Endothelial cell (in vitro differentiated cells): ENCODE measurements around the gene GSG1L2. TPM values are rescaled to one million over a fixed set of nuclear protein-coding genes. Genes with fewer than 3 reads are reported as not detected.

ENCODE experiments used
- DNase-seq: peaks from one replicate; pipeline ENCODE4 v3.0.0; 2021; ENCODE audit warnings: low spot score
- H3K27ac Mint-ChIP-seq: one replicate; pipeline ENCODE4 v1.8.0; 2021; ENCODE audit warnings: mixed read lengths, inconsistent platforms; ENCODE audit not compliant: unreplicated experiment
- H3K27me3 Mint-ChIP-seq: one replicate; pipeline ENCODE4 v1.8.0; 2021; ENCODE audit warnings: mild to moderate bottlenecking, moderate library complexity, mixed read lengths, inconsistent platforms; ENCODE audit not compliant: unreplicated experiment
- H3K36me3 Mint-ChIP-seq: one replicate; pipeline ENCODE4 v1.8.0; 2021; ENCODE audit warnings: mild to moderate bottlenecking, low read depth, mixed read lengths, inconsistent platforms; ENCODE audit not compliant: unreplicated experiment
- H3K4me1 Mint-ChIP-seq: one replicate; pipeline ENCODE4 v1.8.0; 2021; ENCODE audit warnings: mild to moderate bottlenecking, mixed read lengths, inconsistent platforms; ENCODE audit not compliant: unreplicated experiment
- H3K4me3 Mint-ChIP-seq: one replicate; pipeline ENCODE4 v1.8.0; 2021; ENCODE audit warnings: mild to moderate bottlenecking, mixed read lengths, inconsistent platforms; ENCODE audit not compliant: unreplicated experiment
- H3K9me3 Mint-ChIP-seq: one replicate; pipeline ENCODE4 v1.8.0; 2021; ENCODE audit warnings: mixed read lengths, inconsistent platforms; ENCODE audit not compliant: unreplicated experiment
- total RNA-seq: library from RNA; stranded (reverse); fragmentation: NEBNext Ultra II Directional; extraction: Animal tissue kit (Norgen Biotek cat#: 25700); gene quantifications from one replicate; pipeline ENCODE4 v1.2.1, GENCODE V29; 2021; ENCODE audit not compliant: unreplicated experiment
- TF ChIP-seq, protein P1 (sequence below): fragments of 200-600 bp; sonication (generic); IDR thresholded peaks from one replicate; pipeline ENCODE4 v1.5.0; 2021; ENCODE audit warnings: antibody characterized with exemption; ENCODE audit not compliant: unreplicated experiment

The GSG1L2 gene
- total RNA-seq, 1 donor from 2014 or later, result not detected

DNA sequence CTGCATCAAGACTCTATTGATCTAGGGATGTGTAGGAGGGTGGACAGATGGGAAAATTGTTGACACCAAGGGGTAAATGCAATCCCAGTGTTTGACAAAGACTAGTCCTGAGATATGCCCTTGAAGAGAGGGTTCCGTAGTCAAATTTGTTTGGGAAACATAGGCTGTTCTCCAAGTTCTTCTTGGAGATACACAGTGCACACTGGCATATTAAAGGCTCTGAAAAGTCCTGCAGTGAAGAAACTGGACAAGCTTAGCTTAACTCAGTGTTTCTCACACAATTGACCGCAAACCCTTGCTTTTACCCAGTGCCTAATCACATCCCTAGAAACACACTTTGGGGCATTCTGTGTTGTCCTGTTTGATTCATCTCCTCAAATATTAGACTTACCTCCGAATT, 41.3 kb downstream of the GSG1L2 start:
- Mint-ChIP-seq H3K9me3 (no peaks in the 10 kb centered on the region), H3K27me3 (no peaks in the 10 kb centered on the region), H3K4me3 (no peak overlapping the region), H3K4me1 (no peaks in the 10 kb centered on the region), H3K27ac (no peak overlapping the region), H3K36me3 (no peaks in the 10 kb centered on the region)
- no peak for DNase-seq
- TF ChIP-seq, protein P1, sequence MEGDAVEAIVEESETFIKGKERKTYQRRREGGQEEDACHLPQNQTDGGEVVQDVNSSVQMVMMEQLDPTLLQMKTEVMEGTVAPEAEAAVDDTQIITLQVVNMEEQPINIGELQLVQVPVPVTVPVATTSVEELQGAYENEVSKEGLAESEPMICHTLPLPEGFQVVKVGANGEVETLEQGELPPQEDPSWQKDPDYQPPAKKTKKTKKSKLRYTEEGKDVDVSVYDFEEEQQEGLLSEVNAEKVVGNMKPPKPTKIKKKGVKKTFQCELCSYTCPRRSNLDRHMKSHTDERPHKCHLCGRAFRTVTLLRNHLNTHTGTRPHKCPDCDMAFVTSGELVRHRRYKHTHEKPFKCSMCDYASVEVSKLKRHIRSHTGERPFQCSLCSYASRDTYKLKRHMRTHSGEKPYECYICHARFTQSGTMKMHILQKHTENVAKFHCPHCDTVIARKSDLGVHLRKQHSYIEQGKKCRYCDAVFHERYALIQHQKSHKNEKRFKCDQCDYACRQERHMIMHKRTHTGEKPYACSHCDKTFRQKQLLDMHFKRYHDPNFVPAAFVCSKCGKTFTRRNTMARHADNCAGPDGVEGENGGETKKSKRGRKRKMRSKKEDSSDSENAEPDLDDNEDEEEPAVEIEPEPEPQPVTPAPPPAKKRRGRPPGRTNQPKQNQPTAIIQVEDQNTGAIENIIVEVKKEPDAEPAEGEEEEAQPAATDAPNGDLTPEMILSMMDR, result no peak

DNA sequence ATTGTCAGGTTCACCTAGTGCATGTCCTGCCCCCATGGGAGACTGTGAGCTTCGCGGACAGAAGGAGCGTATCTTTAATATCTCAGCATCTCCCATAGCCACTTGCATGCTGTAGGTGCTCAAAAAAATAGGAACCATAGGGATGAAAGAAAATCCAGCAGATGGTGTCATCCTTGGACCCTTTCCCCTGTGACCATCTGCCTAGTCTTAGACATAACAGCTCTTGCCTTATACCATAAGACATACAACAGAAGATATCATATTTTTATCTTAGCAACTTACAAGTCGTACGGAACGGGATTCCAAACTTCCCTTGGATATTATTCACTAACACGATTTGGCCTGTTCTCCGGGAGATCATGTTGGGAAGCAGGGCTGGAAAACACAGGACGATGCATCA, 45.0 kb downstream of the GSG1L2 start:
- no peaks in the 10 kb centered on the region for H3K9me3 Mint-ChIP-seq
- no peak for DNase-seq
- no peak overlapping the region for H3K4me3 Mint-ChIP-seq
- no peak overlapping the region for H3K27ac Mint-ChIP-seq
- TF ChIP-seq, protein P1, result no peak
- H3K36me3 Mint-ChIP-seq, result no peaks in the 10 kb centered on the region
- no peaks in the 10 kb centered on the region for H3K27me3 Mint-ChIP-seq
- H3K4me1 Mint-ChIP-seq, result peaks cover 7% of the 10 kb centered on the region

DNA sequence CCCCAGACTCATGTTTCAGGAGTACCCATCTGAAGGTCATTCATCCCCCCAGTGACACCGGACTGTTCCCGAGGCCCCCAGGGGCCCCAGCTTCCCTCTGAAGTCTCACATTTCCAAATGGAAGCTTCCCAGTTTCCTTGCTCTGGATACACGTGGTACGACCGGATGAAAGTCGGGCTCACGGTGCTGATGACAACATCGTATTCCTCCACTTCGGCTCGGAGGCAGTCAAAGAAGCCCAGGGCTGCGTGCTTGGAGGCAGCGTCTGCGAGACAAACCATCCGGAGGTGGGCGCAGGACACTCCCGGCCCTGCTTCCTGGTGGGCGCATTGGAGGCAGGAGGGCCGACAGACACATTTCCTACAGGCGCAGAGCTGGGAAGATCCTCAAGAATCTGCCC, 49.2 kb downstream of the GSG1L2 start:
- Mint-ChIP-seq H3K36me3 (no peaks in the 10 kb centered on the region), H3K27ac (no peak overlapping the region), H3K4me1 (peaks cover 7% of the 10 kb centered on the region)

DNA sequence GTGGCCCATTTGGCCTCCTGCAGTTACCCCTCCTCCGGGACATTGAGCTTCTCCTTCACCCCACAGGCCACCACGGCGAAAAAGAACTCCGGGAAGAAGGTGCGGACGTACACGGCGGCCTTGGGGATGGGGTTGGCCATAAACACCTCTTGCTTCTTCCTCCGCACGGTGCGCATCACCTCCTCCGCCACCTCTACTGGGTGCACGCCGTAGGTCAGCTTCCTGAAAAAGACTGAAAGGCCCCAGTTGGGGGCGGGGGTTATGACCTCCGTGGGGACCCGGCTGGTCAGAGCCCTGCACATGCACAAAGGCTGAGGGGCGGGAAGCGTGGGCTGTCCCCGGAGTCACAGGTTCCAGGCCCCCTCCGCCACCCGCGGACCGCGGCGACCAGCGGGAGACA, 50.4 kb downstream of the GSG1L2 start:
- TF ChIP-seq, protein P1, result no peak
- Mint-ChIP-seq H3K27ac (no peak overlapping the region), H3K9me3 (no peaks in the 10 kb centered on the region), H3K36me3 (no peaks in the 10 kb centered on the region), H3K27me3 (no peaks in the 10 kb centered on the region), H3K4me1 (peaks cover 11% of the 10 kb centered on the region), H3K4me3 (no peak overlapping the region)
- DNase-seq, result no peak

More for the DNA sequence above, 49.2 kb downstream of the GSG1L2 start:
- no peak for DNase-seq
- Mint-ChIP-seq H3K27me3 (no peaks in the 10 kb centered on the region), H3K4me3 (no peak overlapping the region), H3K9me3 (no peaks in the 10 kb centered on the region)
- TF ChIP-seq, protein P1, result no peak

DNA sequence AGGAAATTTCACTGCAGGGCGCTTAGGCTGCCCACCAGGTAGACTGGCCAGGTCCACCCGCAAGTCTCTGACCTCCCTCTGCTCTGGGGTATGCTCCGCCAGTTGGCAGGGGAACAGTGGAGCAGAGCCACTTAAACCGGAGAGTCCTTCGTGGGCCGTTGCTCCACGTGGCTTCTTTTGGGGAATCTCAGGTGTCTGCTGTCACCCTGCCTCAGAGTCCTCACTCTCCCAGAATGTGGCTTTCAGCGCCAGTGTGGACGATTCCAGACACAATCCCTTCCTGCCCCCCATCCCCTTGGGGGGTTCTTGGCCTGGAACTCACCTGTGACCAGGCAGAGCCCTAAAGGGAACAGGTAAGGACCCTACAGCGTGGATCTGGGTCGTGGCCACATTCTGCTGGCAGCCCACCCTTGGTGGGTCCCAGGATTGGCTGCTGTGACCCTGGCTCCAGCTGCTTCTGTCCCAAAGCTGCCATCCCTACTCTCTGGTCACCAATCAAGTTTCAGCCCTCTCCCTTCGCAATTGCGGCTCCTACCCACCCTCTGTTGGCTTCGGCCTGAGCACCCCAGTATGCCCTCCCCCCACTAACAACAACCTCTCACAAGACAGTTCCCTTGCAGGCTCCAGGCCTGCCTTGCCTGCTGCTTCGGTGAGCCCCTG, 52.7 kb downstream of the GSG1L2 start:
- peaks cover 2% of the 10 kb centered on the region for H3K27me3 Mint-ChIP-seq
- H3K9me3 Mint-ChIP-seq, result no peaks in the 10 kb centered on the region
- no peak for DNase-seq
- no peak overlapping the region for H3K4me3 Mint-ChIP-seq
- H3K36me3 Mint-ChIP-seq, result no peaks in the 10 kb centered on the region
- H3K4me1 Mint-ChIP-seq, result peaks cover 11% of the 10 kb centered on the region
- TF ChIP-seq, protein P1, result no peak
- no peak overlapping the region for H3K27ac Mint-ChIP-seq
